Activated CD8-positive, alpha-beta memory T cell treated with anti-CD3 and anti-CD28 coated beads, Interleukin-2, amount 10 ng/mL, durations not matched to agents 7 days and 5 days (primary cell): Measurements from ENCODE around the gene SUSD3. TPM values are rescaled to one million over a fixed set of nuclear protein-coding genes. Genes with fewer than 3 reads are reported as not detected.
A peak's percentile ranks its signal among the peaks of the same experiment; 100 is the strongest.

Source experiments
- ATAC-seq: fragments of 150-1000 bp; cut with Tn5 transposase; one replicate; pipeline ENCODE4 v1.10.0; 2021; ENCODE audit warnings: moderate library complexity
- CTCF ChIA-PET: fragments of 350-600 bp; sonication (Branson Sonifier 250); formaldehyde crosslinking; loops from one replicate; lab custom pipeline; 2021; ENCODE audit warnings: antibody characterized with exemption; lab: Charles Lee
- DNase-seq: peaks from one replicate; pipeline ENCODE4 v3.0.0-alpha.2; 2020
- H3K27ac Mint-ChIP-seq: one replicate; pipeline ENCODE4 v1.8.0; 2021; ENCODE audit warnings: mild to moderate bottlenecking, mixed read lengths
- H3K27me3 Mint-ChIP-seq: one replicate; pipeline ENCODE4 v1.8.0; 2021; ENCODE audit warnings: mixed read lengths
- H3K36me3 Mint-ChIP-seq: one replicate; pipeline ENCODE4 v1.8.0; 2021; ENCODE audit warnings: mild to moderate bottlenecking, mixed read lengths
- H3K4me1 Mint-ChIP-seq: one replicate; pipeline ENCODE4 v1.8.0; 2021; ENCODE audit warnings: mixed read lengths
- H3K4me3 Mint-ChIP-seq: one replicate; pipeline ENCODE4 v1.8.0; 2021; ENCODE audit warnings: mild to moderate bottlenecking, moderate library complexity, mixed read lengths
- H3K9me3 Mint-ChIP-seq: one replicate; pipeline ENCODE4 v1.8.0; 2022; ENCODE audit warnings: low read depth, mixed read lengths
- total RNA-seq, 2 experiments: library from RNA; stranded (reverse); gene quantifications; one replicate each; pipeline ENCODE4 v1.2.3, GENCODE V29; 2021

SUSD3 gene
- total RNA-seq, 2 experiments from 2014 or later: 40.1 to 67.3 TPM

DNA sequence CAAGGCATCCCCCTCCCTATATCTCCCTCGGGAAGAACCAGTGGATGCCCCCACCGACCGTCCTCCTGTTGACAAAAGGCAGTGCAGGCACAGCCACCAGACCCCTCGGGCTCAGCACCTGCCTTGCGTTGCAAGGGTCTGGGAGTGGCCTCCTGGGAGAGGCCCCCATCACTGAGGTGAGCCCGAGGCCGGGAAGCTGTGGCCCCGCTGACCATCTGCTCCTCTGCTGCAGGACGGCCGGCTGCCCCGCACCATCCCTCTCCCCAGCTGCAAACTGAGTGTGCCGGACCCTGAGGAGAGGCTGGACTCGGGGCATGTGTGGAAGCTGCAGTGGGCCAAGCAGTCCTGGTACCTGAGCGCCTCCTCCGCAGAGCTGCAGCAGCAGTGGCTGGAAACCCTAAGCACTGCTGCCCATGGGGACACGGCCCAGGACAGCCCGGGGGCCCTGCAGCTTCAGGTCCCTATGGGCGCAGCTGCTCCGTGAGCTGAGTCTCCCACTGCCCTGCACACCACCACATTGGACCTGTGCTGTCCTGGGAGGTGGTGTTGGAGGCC lies 23.3 kb upstream of the SUSD3 start:
- no peak overlapping the region for H3K27ac Mint-ChIP-seq
- peaks cover 10% of the 10 kb centered on the region for H3K4me1 Mint-ChIP-seq
- no peak overlapping the region for H3K4me3 Mint-ChIP-seq
- ATAC-seq: no peak
- H3K36me3 Mint-ChIP-seq: peaks cover 9% of the 10 kb centered on the region
- CTCF ChIA-PET: interaction anchor here (0.7 kb wide), 1 partner anchor 31 kb away, joined by 3 read pairs; no protein-coding TSS in a partner anchor
- DNase-seq: no peak
- no peaks in the 10 kb centered on the region for H3K27me3 Mint-ChIP-seq
- H3K9me3 Mint-ChIP-seq: no peaks in the 10 kb centered on the region

DNA sequence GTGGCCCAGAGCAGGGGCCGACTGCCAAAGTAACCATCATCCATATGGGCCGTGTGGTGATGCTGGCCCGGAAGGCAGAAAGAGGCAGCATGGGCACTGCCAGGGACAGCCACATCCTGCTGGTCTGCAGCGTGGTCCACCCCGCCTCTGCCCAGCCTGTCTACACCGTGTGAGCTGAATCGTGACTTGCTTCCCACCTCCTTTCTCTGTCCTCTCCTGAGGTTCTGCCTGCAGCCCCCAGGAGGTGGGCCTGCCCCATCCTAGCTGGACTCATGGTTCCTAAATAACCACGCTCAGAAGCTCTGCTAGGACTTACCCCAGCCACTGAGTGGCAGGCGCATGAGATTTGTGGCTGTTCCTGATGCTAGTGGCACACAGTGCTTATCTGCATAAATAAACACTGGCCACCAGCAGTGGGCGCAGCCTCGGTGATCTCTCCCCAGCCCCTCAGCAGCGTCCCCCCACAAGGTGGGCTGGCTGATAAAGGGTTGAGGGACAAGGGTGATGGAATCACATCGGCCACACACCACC lies 22.6 kb upstream of the SUSD3 start:
- CTCF ChIA-PET: interaction anchor here (0.7 to 1.0 kb wide), 2 partner anchors 32 to 73 kb away, joined by 3 to 4 read pairs; no protein-coding TSS in a partner anchor
- no peaks in the 10 kb centered on the region for H3K9me3 Mint-ChIP-seq
- ATAC-seq: no peak
- H3K27me3 Mint-ChIP-seq: no peaks in the 10 kb centered on the region
- peaks cover 10% of the 10 kb centered on the region for H3K4me1 Mint-ChIP-seq
- H3K4me3 Mint-ChIP-seq: no peak overlapping the region
- no peak for DNase-seq
- H3K36me3 Mint-ChIP-seq: peaks cover 6% of the 10 kb centered on the region
- H3K27ac Mint-ChIP-seq: no peak overlapping the region

DNA sequence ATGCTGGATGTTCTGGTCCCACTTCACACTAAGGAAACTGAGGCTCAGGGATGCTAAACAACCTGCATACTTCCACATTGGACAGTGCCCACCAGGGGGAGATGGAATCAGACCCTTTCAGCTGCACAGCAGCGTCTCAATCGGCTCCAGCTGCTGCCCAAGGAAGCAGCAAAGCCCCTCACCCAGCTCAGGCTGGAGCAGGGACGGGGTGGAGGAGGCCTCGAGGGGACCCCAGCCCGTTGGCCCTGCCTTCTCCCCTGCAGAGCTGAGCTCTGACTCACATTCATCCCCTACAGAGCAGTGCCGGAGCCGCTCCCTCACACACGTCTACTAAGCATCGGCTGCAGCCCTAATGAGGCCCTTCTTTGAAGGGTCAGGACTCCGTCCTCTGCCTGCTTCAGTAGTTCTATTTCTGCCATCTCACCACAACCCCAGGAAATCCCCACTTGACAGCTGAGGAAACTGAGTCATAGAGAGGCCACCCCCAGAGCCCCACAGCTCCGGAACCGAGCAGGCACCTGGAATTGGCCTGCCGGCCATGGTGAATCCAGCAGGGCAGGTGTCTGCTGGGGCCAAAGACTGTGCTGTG lies 21.5 kb upstream of the SUSD3 start:
- no peak for ATAC-seq
- CTCF ChIA-PET: interaction anchor here (1.0 to 1.2 kb wide), 3 partner anchors 34 to 72 kb away, joined by 3 to 4 read pairs (median 4); partner anchors contain the start of gene CARD19
- Mint-ChIP-seq H3K36me3 (peaks cover 4% of the 10 kb centered on the region), H3K9me3 (no peaks in the 10 kb centered on the region), H3K27me3 (no peaks in the 10 kb centered on the region), H3K4me3 (no peak overlapping the region), H3K27ac (no peak overlapping the region), H3K4me1 (peaks cover 13% of the 10 kb centered on the region)
- DNase-seq: no peak

DNA sequence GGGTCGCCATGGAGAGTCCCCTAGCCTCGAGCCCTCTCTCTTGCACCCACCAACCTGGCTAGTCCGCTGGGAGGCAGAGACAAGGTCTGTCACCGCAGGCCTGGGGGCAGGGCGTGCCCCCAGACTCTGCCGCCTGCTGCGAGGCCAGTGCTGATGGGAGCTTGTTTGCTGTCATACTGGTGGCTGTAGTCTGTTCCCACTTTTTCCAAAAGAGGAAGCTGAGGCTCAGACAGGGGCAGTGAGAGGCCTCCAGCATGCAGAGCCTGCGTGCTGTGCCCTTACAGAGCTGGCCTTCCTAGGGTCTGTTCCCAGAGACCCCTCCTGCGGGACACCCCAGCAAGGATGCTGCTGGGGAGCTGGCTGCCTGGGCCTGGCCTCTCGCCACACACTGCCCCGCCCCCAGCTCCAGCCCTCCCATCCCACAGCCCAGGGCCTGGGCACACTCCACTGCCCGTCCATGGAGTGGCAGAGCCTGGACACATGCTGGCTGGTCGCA lies 21.0 kb upstream of the SUSD3 start:
- ATAC-seq (no peak), DNase-seq (no peak)
- no peaks in the 10 kb centered on the region for H3K9me3 Mint-ChIP-seq
- CTCF ChIA-PET: interaction anchor here (1.1 to 1.2 kb wide), 2 partner anchors 34 to 59 kb away, joined by 3 to 4 read pairs; partner anchors contain the start of gene CARD19
- no peak overlapping the region for H3K4me3 Mint-ChIP-seq
- no peaks in the 10 kb centered on the region for H3K27me3 Mint-ChIP-seq
- H3K36me3 Mint-ChIP-seq: peaks cover 2% of the 10 kb centered on the region
- no peak overlapping the region for H3K27ac Mint-ChIP-seq
- H3K4me1 Mint-ChIP-seq: peaks cover 13% of the 10 kb centered on the region

DNA sequence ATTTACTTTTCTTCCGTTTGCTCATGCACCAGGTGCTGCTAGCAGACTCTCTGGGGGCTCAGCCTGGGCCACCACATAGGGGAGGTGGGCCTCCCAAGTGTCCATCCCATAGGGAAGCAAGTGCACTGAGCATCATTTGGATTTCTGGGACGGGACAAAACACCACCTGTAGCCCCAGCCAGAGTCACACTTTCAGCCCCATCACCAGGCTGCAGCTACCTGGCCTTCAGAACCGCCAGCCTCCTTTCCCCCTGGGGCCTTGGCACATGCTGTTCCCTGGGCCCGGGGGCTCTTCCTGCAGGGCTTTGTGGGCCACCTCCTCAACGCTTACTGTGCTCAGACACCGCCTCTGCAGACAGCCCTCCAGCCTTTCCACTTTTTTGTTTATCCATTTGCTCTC lies 19.6 kb upstream of the SUSD3 start:
- Mint-ChIP-seq H3K27me3 (no peaks in the 10 kb centered on the region), H3K36me3 (peaks cover 2% of the 10 kb centered on the region), H3K9me3 (no peaks in the 10 kb centered on the region), H3K27ac (no peak overlapping the region), H3K4me1 (peaks cover 16% of the 10 kb centered on the region), H3K4me3 (no peak overlapping the region)
- DNase-seq (no peak), ATAC-seq (no peak)
- CTCF ChIA-PET: no interaction called here

DNA sequence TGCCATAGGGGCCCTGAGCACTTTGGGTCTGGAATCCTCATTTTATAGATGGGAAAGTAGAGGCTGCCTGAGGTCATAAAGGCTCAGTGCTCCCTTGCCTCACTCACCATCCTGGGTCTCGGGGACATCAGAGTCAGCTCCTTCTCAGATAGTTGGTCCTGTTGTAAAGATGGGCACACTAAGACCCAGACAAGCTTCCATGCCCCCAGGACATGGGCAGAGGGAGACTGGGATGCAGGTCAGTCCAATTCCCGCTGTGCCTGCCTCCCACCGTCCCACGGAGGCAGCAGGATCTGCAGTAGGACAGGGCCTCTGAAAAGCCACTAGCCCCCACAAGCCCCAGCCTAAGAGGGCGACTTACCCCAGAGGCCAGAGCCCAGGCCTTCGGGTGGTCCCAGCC lies 19.0 kb upstream of the SUSD3 start:
- Mint-ChIP-seq H3K4me3 (no peak overlapping the region), H3K4me1 (peaks cover 16% of the 10 kb centered on the region), H3K27ac (no peak overlapping the region), H3K9me3 (no peaks in the 10 kb centered on the region), H3K27me3 (no peaks in the 10 kb centered on the region), H3K36me3 (peaks cover 2% of the 10 kb centered on the region)
- no peak for DNase-seq
- no peak for ATAC-seq
- CTCF ChIA-PET: interaction anchor here (1.2 kb wide), 1 partner anchor 16 kb away, joined by 3 read pairs; no protein-coding TSS in a partner anchor

DNA sequence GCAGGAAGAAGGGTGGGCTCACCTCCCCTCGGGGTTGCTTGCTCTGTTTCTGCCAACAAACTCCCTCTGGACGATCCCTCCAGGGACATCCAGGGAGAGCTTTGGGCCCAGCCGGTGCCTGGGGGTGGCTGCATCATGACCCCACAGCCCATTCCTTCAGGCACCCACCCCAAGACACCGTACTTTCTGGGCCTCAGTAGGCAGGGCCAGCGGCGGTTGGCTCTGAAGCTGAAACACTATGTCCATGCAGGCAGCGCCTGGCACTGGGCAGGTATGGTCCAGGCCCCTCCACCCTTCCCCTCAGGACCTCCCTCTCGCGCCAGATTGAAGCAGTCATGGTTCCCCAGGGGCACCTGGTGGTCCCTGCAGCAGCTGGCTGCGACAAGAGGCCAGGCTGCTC lies 18.5 kb upstream of the SUSD3 start:
- CTCF ChIA-PET: interaction anchor here (1.2 kb wide), 1 partner anchor 16 kb away, joined by 3 read pairs; no protein-coding TSS in a partner anchor
- no peak overlapping the region for H3K4me3 Mint-ChIP-seq
- DNase-seq (no peak), ATAC-seq (no peak)
- peaks cover 3% of the 10 kb centered on the region for H3K36me3 Mint-ChIP-seq
- peaks cover under 1% of the 10 kb centered on the region for H3K9me3 Mint-ChIP-seq
- peaks cover 16% of the 10 kb centered on the region for H3K4me1 Mint-ChIP-seq
- H3K27me3 Mint-ChIP-seq: no peaks in the 10 kb centered on the region
- peak overlapping the region; percentile 36 for H3K27ac Mint-ChIP-seq

DNA sequence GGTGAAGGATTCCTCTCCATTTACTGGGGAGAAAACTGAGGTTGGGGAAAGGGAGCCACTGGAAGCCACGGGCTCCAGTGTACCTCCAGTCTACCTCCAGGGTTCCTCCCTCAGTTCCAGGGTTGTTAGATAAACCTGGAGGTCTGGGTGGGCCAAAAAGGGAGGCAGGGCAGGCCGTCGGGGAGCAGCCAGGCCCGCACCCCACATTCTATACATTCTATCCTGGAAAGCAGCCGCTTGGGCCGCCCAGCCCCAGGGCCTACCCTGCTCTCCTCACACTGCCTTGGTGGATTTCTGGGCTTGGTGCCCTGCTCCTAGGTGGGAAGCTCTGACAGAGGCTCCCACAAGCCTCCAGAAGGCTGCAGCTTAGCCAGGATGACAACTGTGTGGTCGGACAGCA lies 18.1 kb upstream of the SUSD3 start:
- H3K9me3 Mint-ChIP-seq: peaks cover 2% of the 10 kb centered on the region
- DNase-seq: no peak
- H3K4me1 Mint-ChIP-seq: peaks cover 16% of the 10 kb centered on the region
- H3K27ac Mint-ChIP-seq: no peak overlapping the region
- peaks cover 4% of the 10 kb centered on the region for H3K36me3 Mint-ChIP-seq
- no peaks in the 10 kb centered on the region for H3K27me3 Mint-ChIP-seq
- ATAC-seq: no peak
- CTCF ChIA-PET: interaction anchor here (1.2 to 1.4 kb wide), 2 partner anchors 15 to 69 kb away, joined by 3 to 5 read pairs; no protein-coding TSS in a partner anchor
- H3K4me3 Mint-ChIP-seq: no peak overlapping the region

DNA sequence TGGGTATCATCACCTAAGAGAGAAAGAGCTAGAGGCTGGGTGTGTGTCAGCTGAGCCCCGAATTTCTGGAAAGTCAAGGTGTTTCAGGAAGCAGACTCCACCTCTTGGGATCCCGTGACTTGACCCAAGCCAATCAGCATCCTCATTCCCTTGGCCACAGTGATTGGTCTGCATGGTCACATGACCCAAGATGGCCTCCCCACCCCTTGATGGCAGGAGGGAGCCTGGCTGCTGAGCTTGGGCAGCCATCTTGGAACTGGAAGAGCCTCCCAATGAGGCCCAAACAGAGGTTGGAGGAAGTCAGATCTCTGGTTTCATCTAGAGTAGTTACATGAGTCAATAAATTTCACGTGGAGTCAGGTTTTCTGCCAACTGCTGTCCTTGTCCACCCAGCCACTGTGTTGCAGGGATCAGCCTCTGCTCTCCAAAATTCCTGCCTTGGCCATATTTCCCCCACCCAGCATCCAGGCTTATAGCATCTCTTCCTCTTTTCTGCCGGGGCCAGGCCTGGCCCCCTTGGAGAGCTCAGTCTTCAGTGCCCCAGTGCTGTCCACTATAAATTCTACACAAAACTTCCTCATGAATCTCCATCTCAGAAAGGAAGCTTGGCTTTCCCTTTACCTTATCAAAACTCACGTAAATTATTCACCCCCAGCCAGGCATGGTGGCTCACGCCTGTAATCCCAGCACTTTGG lies 17.2 kb upstream of the SUSD3 start:
- Mint-ChIP-seq H3K27ac (peak overlapping the region; percentile 22), H3K4me1 (peaks cover 14% of the 10 kb centered on the region), H3K36me3 (peaks cover 2% of the 10 kb centered on the region), H3K9me3 (peaks cover 2% of the 10 kb centered on the region), H3K27me3 (peaks cover 4% of the 10 kb centered on the region), H3K4me3 (no peak overlapping the region)
- ATAC-seq (no peak), DNase-seq (no peak)
- CTCF ChIA-PET: interaction anchor here (1.2 to 1.4 kb wide), 3 partner anchors 10 to 68 kb away, joined by 4 to 5 read pairs (median 5); no protein-coding TSS in a partner anchor

DNA sequence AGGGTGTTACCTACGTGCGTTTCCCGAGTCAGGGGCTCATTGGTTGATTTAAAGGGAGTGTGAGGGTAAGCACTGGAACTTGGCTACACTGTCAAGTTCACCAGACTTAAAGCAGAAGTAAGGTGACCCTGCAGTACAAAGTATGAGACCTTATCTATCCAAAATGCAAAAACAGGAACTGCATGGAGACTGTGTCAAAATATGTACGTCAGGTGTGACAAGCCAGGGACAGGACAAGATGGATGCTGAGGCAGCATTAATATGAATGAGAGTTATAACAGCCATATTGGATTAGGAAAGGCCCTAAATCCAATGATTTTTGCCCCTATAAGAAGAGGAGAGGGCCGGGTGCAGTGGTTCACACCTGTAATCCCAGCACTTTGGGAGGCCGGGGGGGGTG lies 15.4 kb upstream of the SUSD3 start:
- Mint-ChIP-seq H3K27me3 (peaks cover 4% of the 10 kb centered on the region), H3K9me3 (peaks cover 2% of the 10 kb centered on the region), H3K4me1 (peaks cover 6% of the 10 kb centered on the region), H3K4me3 (no peak overlapping the region), H3K27ac (no peak overlapping the region), H3K36me3 (peaks cover 2% of the 10 kb centered on the region)
- CTCF ChIA-PET: no interaction called here
- ATAC-seq: no peak
- no peak for DNase-seq

DNA sequence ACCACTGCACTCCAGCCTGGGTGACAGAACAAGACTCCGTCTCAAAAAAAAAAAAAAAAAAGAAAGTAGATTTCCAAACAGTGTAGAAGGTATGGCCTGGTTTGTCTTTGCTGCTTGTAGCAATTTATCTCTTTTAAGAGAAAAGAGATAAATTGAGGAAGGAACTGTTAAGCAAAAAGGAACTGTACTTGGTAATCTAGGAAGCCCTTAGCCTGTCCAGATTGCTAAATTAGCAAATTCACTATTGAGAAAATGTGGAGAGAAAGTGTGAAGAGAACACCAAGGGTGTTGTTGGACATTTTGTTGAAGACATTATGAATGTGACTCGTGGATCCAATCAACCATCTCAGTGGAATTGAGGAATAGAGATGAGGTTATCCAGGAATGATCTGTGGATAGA lies 13.0 kb upstream of the SUSD3 start:
- no peak for DNase-seq
- Mint-ChIP-seq H3K27me3 (peaks cover 4% of the 10 kb centered on the region), H3K4me3 (no peak overlapping the region), H3K4me1 (peaks cover 11% of the 10 kb centered on the region), H3K27ac (no peak overlapping the region), H3K9me3 (peaks cover 2% of the 10 kb centered on the region), H3K36me3 (peaks cover 2% of the 10 kb centered on the region)
- ATAC-seq: no peak
- CTCF ChIA-PET: no interaction called here

DNA sequence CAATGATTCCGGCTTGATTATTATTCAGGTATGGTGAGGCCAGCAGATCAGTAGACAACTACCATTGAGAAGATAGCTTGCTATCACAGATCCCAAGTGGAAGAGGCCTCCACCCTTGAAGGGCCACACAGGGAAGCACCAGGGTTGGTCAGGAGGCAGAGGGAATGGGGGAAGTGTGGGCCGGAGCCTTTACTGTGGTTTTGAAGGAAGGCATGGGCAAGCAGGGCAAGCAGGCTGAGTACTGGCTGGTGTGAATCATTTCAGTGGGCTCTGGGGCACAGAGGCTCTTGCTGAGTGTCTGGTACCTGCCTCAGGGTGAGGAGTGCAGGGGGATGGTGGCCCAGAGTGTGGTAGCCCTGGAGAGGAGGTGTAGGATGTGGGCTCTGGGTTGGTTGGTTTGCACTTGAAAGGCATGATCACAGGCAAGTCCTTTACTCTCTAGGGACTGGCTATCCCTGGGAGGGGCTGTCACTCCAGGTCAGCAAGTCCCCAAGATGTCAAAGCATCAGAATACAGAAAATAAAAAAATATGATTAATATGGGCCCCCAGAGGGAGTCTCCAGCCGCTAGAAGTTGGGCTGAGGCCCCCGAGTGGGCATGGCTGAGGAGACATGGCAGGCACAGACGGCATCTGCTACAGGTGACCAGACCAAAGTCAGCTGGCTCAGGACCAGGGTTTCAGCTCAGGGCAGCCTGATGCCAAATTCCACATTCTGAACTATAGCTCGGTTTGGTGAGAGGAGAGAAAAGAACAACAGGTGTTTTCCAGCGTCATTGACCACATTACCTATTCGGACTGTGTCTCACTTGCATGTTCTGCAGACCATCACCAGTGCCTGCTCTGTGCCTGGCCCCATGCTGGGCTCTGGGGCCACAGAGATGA lies 9.7 kb upstream of the SUSD3 start:
- no peak overlapping the region for H3K27ac Mint-ChIP-seq
- CTCF ChIA-PET: no interaction called here
- ATAC-seq: peak; percentile 68

More for the DNA sequence above, 9.7 kb upstream of the SUSD3 start:
- H3K27me3 Mint-ChIP-seq: peaks cover 4% of the 10 kb centered on the region
- peaks cover 2% of the 10 kb centered on the region for H3K9me3 Mint-ChIP-seq
- H3K4me3 Mint-ChIP-seq: no peak overlapping the region
- peaks cover 2% of the 10 kb centered on the region for H3K36me3 Mint-ChIP-seq
- peaks cover 7% of the 10 kb centered on the region for H3K4me1 Mint-ChIP-seq
- no peak for DNase-seq
